Left lung (tissue), 10 donors: Measurements from ENCODE around the gene SPACA7. TPM values are rescaled to one million over a fixed set of nuclear protein-coding genes. Genes with fewer than 3 reads are reported as not detected.

ENCODE experiments used
- ATAC-seq: fragments of 200-7000 bp; cut with Tn5 transposase; one replicate; pipeline ENCODE4 v1.9.1; 2020; ENCODE audit warnings: moderate library complexity
- DNase-seq, 4 donors: peaks; one replicate each; pipeline ENCODE4 v3.0.0-alpha.2; 2013 to 2020
- H3K27ac ChIP-seq, 2 donors: fragments of 200-600 bp; sonication (generic) in 1 of 2; one replicate each; pipeline versions ENCODE4 v1.5.0 to v1.8.0; 2020 to 2021
- H3K27me3 ChIP-seq, 2 donors: fragments of 200-600 bp; sonication (generic) in 1 of 2; one replicate each; pipeline versions ENCODE4 v1.5.0 to v1.8.0; 2020 to 2021
- H3K36me3 ChIP-seq, 2 donors: fragments of 200-600 bp; sonication (generic) in 1 of 2; one replicate each; pipeline versions ENCODE4 v1.5.0 to v1.8.0; 2020 to 2021
- H3K4me1 ChIP-seq, 2 donors: fragments of 200-600 bp; one replicate each; pipeline ENCODE4 v1.8.0; 2021
- H3K4me3 ChIP-seq, 2 donors: fragments of 200-600 bp; sonication (generic) in 1 of 2; one replicate each; pipeline versions ENCODE4 v1.5.0 to v1.8.0; 2020 to 2021; ENCODE audit warnings: mild to moderate bottlenecking in 1 of 2
- H3K9me3 ChIP-seq, 2 donors: fragments of 200-600 bp; sonication (generic) in 1 of 2; one replicate each; pipeline versions ENCODE4 v1.5.0 to v1.8.0; 2020 to 2021
- intact Hi-C, 2 donors: fragments of 100-400 bp; cut with DNase I; formaldehyde crosslinking; loops; one replicate each; pipeline versions ENCODE4 v1.11.2 to v1.14.2; 2022
- polyA plus RNA-seq, 6 donors: library from polyadenylated mRNA; unstranded; fragments of 120-200 nt; gene quantifications; one replicate each; pipeline ENCODE4 v1.2.1, GENCODE V29; 2013; ENCODE audit not compliant: insufficient read length in 6 of 6
- total RNA-seq, 2 donors: library from RNA; stranded (reverse); fragmentation: NEBNext Ultra II Directional; extraction: Animal tissue kit (Norgen Biotek cat#: 25700); gene quantifications; one replicate each; pipeline ENCODE4 v1.2.1, GENCODE V29; 2021
- TF ChIP-seq, protein P1 (sequence below), 2 donors: fragments of 200-600 bp; sonication (generic) in 1 of 2; IDR thresholded peaks; one replicate each; pipeline versions ENCODE4 v1.5.0 to v1.8.0; 2021; ENCODE audit warnings: antibody characterized with exemption in 2 of 2
- donor health status: DM: no; HTN: yes; CAD: no.
- donor health status: DM: no; HTN: no; CAD: no.

Gene SPACA7
- total and polyA plus RNA-seq, 8 donors: 0.31 TPM; not detected in 7

DNA sequence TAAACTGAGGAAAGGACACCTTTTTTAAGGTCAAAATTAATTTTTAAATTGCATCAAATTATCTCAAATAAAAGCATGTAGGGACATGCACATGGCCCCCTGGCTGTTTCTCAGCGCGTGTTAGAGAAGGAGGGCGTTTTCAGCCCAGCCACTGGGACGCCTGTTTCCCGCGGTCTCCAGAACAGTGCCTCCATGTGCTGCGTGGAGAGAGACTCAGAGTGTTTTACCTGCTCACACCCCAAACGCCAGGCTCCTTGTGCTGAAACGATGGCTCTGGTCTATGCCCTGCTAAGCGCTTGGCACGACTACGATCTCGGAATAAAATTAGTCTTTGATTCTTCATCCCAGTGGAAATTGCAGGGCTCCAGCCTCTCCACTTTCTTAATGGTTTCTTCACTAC lies 20.0 kb upstream of the SPACA7 start:
- no peaks in the 10 kb centered on the region for H3K27me3 ChIP-seq
- H3K36me3 ChIP-seq: no peaks in the 10 kb centered on the region
- intact Hi-C loops: no loop called here
- no peaks in the 10 kb centered on the region for H3K4me1 ChIP-seq
- TF ChIP-seq, protein P1, sequence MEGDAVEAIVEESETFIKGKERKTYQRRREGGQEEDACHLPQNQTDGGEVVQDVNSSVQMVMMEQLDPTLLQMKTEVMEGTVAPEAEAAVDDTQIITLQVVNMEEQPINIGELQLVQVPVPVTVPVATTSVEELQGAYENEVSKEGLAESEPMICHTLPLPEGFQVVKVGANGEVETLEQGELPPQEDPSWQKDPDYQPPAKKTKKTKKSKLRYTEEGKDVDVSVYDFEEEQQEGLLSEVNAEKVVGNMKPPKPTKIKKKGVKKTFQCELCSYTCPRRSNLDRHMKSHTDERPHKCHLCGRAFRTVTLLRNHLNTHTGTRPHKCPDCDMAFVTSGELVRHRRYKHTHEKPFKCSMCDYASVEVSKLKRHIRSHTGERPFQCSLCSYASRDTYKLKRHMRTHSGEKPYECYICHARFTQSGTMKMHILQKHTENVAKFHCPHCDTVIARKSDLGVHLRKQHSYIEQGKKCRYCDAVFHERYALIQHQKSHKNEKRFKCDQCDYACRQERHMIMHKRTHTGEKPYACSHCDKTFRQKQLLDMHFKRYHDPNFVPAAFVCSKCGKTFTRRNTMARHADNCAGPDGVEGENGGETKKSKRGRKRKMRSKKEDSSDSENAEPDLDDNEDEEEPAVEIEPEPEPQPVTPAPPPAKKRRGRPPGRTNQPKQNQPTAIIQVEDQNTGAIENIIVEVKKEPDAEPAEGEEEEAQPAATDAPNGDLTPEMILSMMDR (IDR thresholded peaks at IDR 0.05): no peak
- peaks cover 0 to 1% of the 10 kb centered on the region in 2 donors for H3K9me3 ChIP-seq
- ATAC-seq (no peak), DNase-seq (no peak)
- no peak overlapping the region for H3K27ac ChIP-seq
- H3K4me3 ChIP-seq: no peak overlapping the region

DNA sequence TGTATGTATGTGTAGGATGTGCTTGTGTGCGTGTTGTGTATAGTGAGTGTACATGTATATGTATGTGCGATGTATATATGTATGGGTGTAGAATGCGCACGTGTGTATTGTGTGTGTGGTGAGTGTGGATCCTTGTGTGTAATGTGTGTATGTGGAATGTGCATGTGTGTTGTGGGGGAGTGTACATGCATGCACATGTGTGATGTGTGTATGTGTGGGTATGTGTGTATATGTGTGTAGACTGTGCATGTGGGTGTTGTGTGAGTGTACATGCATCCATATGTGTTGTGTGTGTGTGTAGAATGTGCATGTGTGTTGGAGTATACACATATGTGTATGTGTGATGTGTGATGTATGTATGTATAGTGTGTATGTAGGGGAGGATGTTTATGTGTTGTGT lies 18.0 kb upstream of the SPACA7 start:
- ATAC-seq: no peak
- no peaks in the 10 kb centered on the region for H3K4me1 ChIP-seq

DNA sequence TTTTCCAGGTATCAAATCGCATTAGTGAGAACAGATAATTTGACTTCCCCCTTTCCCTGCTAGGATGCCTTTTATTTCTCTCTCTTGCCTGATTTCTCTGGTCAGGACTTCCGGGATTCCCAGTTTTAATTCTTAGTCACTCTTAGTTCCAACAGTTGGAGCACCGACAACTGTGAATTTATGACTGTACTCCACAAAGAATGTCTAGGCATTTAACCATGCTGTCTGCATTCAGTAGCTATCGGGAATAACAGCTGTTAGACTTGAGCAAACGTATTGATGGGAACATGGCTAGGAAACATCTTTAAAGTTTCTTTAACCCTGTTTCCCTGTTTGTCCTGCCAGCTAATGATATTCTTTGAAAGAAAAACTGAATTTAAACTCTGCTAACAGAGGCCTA lies 14.1 kb upstream of the SPACA7 start:
- intact Hi-C loops: no loop called here
- peaks cover 0 to 21% of the 10 kb centered on the region in 2 donors for H3K9me3 ChIP-seq
- no peak overlapping the region for H3K4me3 ChIP-seq
- TF ChIP-seq, protein P1 (IDR thresholded peaks at IDR 0.05): no peak
- no peak overlapping the region for H3K27ac ChIP-seq
- peaks cover 0 to 24% of the 10 kb centered on the region in 2 donors for H3K27me3 ChIP-seq
- H3K4me1 ChIP-seq: no peaks in the 10 kb centered on the region
- no peaks in the 10 kb centered on the region for H3K36me3 ChIP-seq
- DNase-seq: no peak
- no peak for ATAC-seq

More for the DNA sequence above, 18.0 kb upstream of the SPACA7 start:
- H3K27ac ChIP-seq: no peak overlapping the region
- no peaks in the 10 kb centered on the region for H3K27me3 ChIP-seq
- H3K4me3 ChIP-seq: no peak overlapping the region
- TF ChIP-seq, protein P1 (IDR thresholded peaks at IDR 0.05): no peak
- H3K36me3 ChIP-seq: no peaks in the 10 kb centered on the region
- intact Hi-C loops: no loop called here
- peaks cover 0 to 11% of the 10 kb centered on the region in 2 donors for H3K9me3 ChIP-seq
- no peak for DNase-seq

DNA sequence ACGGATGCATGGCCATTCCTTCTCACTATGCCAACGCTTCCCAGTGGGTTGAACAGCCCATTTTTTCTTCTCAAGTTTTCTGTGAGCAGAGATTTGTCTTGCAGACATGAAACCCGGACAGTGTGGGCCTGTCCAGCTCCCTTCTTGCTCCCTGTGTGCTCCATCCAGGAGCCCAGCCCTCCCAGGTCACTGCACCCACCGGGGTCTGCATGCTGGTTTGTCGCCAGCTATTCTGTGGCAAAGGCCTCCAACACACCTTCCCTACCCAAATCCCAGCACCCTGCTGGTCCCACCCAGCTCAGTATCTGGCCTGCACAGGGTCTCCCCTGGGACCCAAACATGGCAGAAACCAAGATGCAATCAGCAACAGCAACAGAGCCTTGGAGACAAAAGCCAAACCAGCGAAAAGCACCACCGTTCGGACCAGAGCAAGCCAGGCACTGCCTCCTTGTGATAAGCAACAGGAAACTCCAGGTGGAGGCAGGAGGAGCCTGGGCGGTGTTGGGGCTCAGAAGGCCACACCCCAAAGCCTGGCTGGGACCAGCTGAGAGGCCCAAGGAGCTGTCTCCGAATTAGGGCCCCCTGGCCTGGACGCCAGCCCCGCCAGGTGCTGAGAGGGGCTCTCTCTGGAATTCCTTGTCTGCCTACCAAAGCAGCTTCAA lies 12.2 kb upstream of the SPACA7 start:
- Histone ChIP-seq H3K4me3 (no peak overlapping the region), H3K9me3 (peaks cover 0 to 23% of the 10 kb centered on the region in 2 donors), H3K4me1 (no peaks in the 10 kb centered on the region), H3K27me3 (peaks cover 0 to 24% of the 10 kb centered on the region in 2 donors), H3K36me3 (no peaks in the 10 kb centered on the region), H3K27ac (no peak overlapping the region)
- DNase-seq (no peak), ATAC-seq (no peak)
- TF ChIP-seq, protein P1 (IDR thresholded peaks at IDR 0.05): no peak
- intact Hi-C loops: no loop called here

DNA sequence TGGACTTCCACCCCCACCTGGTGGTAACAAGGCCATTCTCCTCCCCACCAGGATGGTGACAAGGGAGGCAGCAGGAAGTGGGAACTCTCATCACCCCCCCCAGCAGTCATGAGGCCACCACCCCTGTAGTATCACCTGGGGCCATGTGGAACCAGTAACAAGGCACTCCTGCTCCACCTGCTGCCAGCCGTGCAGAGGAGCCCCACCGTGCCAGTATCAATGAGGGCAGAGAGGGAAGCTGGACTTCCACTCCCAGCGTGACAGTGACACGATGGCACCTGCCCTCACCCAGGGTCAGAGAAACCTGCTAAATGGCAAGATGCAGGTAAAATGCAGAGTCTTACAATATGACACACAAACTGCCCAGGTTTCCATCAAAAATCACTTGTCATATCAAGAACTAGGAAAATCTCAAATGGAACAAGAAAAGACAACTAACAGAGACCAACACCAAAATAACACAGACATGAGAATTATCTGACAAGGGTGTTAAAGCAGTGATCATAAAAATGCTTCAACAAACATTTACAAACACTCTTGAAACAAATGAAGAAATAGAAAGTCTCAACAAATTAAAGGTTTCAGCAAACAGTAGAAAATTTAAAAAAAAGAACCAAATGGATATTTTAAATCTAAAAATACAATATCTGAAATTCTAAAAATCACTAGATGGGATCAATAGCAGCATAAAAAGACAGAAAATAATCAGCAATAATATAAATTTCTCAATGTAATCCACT lies 9.1 kb upstream of the SPACA7 start:
- no peak for ATAC-seq
- no peak overlapping the region for H3K4me3 ChIP-seq
- intact Hi-C loops: no loop called here

More for the DNA sequence above, 9.1 kb upstream of the SPACA7 start:
- Histone ChIP-seq H3K27ac (no peak overlapping the region), H3K4me1 (no peaks in the 10 kb centered on the region), H3K36me3 (no peaks in the 10 kb centered on the region), H3K27me3 (peaks cover 0 to 24% of the 10 kb centered on the region in 2 donors), H3K9me3 (peaks cover 0 to 13% of the 10 kb centered on the region in 2 donors)
- TF ChIP-seq, protein P1 (IDR thresholded peaks at IDR 0.05): no peak
- DNase-seq: no peak
